ENCODE data around the gene KIF26B.

Gene KIF26B

DNA sequence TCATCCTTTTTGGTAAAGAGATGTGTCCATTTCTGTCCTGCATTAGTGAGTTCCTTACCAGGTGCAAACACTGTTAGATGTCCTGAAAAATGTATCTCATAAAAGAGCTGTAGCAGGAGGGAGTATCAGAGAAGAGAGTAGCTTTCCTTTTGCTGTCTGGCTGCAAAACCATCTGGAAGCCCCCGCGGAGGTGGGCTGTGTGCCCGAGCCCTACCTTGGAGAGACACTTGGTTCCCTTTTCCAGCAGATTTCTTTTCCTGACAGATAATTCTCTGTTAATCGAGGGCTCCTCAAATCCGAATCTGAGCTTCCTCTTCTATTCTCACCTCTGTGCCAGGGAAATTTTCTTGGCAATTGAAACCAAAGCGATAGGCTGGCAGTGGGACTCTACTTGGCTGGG lies 53.0 kb downstream of the KIF26B start:
- DNase-seq (ENCODE audit: low read depth in 2 of 2) = no peak

DNA sequence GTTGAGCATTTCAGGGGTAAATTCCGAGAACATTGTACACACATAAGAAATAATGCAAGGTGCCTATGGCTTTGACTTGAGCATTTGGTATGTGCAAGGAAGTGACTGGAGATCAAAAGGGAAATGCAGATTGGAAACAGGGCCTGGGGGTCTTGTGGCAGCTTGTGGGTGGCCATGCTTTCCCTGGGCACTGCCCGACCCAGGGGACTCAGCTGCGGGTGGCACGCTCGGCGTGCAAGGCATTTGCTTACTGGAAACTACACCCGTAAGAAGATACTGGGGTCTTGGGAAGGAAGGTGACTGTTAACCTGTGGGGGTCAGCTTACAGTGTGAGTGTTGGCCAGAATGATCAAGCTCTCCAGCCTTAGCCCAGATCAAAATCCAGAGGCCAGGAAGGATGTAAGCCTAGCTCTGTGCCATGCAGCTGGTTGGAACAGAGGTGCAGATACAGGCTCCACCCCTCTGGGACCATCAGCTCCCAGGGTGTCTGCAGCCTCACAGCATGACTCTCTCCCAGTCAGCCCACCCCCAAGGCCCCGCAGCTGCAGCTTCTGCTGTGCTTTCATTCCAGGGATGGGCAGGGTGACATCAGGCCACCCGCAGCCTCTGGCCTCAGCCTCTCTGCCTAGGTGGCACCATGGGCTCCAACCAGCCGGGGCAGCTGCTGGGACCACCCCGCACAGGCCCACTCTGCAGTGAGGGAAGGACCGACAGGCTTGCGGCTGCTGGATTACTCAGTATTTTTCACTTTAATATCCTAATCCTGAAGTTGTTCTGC lies 55.1 kb downstream of the KIF26B start:
- DNase-seq (ENCODE audit: low read depth in 2 of 2) = no peak

DNA sequence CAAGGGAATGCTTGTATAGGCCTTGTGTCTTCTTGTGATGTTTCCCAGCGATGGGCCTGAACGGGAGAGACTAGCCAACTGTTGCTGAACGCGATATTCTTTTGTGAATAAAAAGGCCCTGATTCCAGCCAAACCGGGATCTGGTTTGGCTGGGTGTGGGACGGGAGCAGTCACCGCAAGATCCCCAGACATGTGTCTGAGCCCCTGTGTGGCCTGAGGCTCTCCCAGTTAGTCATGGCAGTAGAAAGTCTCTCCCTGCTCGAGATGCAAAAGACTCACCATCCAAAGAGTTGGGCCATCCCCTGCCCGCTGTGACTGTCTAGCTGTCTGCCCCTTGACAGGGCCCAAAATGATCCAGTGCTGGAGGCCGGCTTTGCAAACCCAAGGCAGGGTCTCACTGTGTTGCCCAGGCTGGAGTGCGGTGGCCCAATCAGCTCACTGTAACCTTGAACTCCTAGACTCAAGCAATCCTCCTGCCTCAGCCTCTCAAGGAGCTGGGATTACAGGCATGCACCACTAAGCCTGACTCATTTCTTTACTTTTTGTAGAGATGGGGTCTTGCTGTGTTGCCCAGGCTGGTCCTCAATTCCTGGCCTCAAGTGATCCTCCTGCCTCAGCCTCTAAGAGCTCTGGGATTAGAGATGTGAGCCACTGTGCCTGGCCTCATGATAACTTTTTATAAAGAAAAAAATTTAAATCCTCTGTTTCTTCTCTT lies 56.4 kb downstream of the KIF26B start:
- no peak for DNase-seq (ENCODE audit: low read depth in 2 of 2)

DNA sequence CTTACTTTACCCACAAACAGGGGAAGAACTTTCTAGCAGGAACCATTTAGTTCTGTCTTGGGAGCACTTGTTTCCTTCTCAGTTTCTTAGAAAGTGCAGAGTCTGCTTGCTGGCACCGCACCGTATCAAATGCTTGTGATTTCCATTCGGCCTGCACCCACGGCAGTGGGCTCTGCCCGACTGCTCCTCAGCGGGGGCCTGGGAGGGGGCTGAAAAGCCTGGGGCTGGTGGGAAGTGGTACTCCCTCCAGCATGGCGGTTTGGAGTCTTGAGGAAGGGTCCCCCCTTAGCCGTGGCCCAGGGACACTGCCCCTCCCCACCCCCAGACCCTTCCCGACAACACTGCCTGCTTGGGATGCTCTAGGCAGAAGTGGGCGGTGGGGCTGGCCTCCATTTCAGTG lies 57.0 kb downstream of the KIF26B start:
- no peak for DNase-seq (ENCODE audit: low read depth in 2 of 2)

DNA sequence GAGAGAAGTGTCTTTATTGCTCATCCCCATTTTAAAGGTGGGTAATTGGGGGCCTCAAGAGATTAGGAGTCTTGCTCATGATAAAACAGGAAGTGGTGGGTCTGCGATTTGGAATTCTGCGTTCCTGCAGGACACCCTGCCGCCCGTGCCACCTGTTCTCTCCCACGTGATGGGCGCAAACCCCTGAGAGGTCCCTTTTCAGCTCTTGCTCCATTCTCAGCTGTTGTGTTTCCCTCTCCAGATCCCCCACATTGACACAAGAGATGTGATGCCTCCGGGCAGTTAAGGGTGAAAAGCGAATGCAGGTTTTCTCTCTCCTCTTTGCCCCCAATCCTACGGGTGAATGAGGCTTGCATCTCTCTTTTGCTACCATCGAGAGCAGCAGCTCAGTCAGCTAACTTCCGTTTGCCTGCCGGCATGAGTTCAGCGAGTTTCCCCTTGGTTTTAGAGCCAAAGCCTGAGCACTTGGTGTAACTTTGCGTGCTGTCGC lies 57.5 kb downstream of the KIF26B start:
- no peak for DNase-seq (ENCODE audit: low read depth in 2 of 2)

DNA sequence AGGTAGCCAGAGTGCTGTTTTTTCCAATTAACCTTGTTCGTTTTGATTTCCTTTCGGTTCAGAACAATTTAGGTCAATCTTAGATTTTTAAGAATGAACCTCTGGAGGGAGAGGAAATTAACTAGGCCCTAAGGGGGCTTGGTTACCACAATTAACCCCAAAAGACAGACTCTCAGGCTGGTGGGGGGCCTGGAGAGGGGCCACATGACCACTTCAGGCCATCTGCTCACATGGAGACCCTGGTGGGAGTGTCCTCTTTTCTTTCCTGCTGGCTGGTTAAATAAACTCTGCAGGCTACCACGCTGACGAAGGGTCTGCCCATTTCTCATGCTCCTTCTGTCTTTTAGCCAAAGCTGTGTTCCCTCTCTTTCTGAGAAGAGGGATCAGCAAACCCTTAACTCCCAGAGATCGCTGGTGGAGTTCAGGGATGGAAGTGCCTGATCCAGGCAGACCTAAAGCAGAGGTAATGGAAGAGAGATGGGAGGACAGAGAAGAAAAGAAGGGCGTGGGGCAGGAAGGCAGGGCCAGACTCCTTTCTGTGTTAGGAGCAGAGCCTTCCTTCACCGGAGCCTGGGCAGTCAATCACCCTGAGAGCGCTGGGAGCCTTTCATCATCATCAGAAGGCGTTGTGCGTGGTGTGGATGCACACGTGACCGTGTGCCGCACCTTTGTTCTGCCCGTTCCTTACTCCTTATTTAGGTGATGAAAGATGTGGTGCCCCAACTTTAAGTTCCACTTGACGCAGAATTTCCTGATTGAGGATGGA lies 58.5 kb downstream of the KIF26B start:
- no peak for DNase-seq (ENCODE audit: low read depth in 2 of 2)

DNA sequence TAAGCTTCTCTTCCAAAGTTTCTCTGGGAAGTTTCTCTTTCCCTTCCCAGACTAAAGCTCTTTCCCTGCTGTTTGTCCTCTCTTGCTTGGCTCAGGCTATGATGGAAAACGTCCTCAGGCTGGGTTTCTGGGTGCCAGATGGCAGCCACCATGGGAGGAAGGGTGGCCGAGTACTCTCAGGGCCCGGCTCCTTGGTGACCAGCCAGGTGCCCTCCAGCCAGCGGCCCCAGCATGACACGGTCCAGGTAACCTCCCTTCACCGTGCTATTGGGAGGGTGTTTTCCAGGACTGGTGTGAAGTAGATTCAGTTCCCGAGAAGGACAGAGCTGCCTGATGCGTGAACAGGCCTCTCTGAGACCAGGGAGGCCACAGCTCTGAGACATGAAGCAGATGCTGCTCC lies 60.3 kb downstream of the KIF26B start:
- DNase-seq (ENCODE audit: low read depth in 2 of 2) = no peak

DNA sequence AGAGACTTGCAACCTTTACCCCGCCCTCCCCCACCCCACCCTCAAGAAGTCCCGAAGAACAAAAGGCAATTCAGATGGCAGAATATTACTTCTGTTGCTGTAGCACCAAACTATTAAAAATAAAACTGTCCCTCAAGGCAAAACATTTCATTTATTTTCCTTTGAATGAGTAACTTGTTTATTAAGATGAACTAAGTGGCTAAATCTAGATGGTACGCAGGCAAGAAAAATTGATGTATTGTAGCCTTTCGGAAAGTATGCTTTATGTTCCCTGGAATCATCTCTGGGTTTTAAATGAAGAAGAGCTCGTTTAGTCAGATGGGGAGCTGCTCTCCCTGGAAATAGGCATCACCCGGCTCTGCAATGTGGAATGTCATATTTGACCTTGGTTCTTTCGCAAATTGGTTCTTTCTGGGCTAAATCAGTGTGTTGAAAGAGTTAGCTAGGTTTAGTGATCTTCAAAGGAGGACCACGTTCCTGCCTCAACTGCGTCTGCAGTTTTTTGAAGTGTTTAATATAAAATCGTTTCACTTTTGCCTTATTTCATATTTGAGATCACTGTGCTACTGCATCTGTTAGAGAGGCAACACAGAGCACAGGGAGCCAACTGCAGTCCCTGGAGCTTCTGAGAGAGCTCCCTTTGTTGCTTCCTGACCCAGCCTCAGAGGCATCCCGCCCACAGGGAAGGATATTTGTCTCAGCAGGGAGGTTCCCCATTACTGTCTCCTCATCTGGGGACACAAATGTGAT lies 61.8 kb downstream of the KIF26B start:
- no peak for DNase-seq (ENCODE audit: low read depth in 2 of 2)

DNA sequence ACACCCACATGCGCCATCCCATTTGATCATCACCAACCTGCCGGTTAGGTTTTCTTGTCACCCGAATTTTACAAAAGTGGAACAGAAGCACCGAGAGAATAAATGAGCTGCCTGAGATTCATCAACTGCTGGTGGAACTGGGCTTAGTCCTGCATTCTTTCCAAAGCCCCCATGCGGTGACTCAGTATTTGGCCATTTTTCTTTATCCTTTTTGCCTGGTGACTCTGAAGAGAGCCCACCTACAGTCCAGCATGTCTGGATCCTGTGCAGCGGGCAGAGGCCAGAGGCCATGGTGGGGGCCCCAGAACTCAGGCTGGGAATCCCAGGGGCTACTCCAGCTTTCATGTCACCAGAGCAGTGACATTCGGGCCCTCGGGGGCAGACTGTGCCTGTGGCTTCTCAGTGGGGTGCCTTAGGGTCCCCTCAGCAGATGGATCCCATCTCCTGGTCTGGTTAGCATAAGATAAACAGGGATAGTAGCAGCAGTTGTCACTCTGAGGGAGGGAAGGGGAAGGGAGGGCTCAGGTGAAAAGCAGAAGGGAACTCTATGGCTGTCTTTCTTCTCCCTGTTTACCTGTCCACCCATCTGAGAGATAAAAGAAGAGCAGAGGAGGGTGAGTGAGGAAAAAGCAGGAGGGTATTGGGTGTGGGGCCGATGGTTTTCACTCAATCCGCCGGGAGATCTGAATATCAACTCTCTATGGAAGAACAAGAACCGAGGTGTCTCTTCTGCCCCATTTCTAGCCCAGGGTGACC lies 63.2 kb downstream of the KIF26B start:
- DNase-seq (ENCODE audit: low read depth in 2 of 2) = no peak

DNA sequence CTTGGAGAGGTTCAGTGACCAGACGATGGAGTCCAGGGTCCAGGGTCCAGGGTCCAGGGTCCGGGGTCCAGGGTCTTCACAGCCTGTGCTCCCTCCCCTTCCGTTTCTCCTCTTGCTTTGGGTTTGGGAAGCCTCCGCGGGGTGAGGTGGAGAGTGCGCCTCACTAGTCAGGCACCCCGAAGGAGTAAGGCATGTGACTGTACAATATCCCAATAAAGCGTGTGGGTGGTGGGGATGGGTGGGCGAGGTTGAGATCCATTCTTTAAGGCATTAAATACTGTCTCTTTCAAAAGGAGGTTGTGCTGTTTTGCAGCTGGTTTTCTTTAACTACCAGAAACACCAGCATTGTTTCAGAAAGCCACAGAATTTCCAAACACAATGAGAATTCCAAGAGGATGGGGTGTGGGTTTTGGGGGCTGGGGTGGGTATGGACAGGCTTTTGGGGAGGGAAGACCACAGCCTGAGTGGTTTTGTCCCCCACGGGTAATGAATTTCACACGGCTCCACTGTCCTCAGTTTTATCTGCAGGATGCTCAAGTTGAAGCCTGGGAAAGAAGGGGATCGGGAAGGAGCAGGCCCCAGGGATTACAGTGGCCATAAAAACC lies 65.7 kb downstream of the KIF26B start:
- DNase-seq (ENCODE audit: low read depth in 2 of 2) = no peak

DNA sequence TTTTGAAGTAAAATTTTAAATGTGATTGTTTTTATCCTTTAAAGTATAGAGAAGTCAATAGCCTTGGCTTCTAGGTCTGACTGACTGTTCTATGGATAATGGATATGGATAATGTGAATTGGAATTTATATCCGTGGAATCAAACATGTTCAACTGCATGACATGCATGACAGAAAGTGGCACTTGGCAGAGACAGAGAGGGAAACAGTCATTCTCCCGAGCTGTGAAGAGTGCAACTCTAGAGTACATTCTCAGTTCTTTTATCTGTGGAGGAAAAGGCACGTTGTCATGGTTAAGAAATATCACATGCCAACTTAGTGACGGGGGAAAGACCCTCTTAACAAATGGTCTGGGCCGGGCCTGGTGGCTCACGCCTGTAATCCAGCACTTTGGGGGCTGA lies 67.0 kb downstream of the KIF26B start:
- no peak for DNase-seq (ENCODE audit: low read depth in 2 of 2)

DNA sequence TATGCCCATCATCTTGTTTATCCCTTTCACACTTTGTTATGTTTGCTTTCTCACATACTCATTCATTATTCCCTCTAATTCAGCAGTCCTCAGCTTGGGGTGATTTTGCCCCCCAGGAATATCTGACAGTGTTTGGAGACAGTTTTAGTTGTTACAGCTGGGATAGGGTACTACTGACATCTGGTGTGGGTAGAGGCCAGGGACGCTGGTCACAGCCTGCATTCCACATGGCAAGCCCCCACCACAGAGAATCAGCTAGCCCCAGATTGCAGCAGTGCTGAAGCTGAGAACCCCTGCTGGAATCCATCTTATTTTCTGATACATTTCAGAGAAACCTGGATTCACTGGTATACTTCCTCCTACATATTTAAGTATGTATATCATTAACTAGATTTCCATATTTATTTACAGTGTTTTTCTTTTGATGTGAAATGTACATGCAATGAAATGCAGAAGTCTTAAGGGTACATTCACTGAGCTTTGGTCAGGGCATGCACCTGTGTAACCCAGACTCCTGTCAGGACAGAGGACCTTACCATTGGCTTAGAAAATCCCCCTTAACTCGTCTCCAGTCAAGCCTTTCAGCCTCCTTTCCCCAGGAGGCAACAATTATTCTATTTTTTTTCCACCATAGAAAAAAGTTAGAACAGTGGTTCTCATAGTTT lies 68.3 kb downstream of the KIF26B start:
- no peak for DNase-seq (ENCODE audit: low read depth in 2 of 2)

DNA sequence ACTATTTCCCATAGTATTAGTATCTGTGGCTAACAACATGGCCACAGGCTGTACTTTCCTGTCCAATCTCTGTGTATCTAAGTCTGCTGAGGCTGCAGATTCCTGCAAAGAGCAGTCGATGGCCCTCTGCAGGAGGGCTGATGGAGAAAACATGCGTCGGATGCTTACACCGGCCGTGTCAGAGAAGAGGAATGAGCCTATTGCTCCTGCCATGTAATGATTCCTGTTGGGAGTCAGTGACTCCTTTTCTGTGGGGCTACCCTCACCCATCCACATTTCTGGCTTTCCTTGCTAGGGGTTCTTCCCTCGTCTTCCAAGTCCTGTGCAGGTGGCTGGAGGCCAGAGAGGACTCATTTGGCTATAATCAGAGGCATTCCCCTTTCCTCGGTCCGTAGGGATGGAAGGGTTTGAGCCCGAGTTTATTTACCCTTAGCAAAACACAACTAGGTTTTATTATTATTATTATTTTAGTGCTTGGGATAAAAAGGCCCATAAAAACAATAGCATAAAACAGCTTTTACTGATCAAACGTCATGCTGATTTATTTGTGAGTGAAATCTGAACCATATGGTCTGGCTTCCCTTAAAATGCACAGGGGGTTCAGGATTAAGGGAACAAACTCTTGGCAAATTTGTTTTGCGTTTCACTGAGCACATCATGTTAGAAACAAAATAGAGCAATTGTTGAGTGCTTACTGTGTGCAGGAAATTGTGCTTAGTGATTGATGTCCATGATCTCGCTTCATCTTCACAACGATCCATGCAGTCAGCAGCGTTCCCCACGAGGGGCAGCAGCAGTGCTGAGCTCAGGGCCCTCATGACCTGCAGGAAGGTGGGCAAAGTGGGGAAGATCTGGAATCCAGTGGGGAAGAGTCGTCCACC lies 70.8 kb downstream of the KIF26B start:
- DNase-seq (ENCODE audit: low read depth in 2 of 2) = peak in 1 of 2 experiments; percentile 33

DNA sequence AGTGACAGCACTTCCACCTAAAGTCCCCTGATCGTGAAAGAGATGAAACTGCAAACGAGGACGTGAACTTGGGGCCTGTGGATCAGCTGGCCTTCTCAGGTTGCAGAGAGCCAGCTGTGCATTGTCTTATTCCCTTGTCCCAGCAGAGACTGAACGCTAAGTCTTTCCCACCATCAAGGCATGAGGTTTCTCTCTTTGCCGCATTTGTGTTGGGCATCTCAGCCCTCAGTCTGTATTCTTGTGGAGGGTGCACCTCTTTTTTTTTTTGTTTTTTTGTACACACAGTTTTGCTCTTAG lies 71.4 kb downstream of the KIF26B start:
- DNase-seq (ENCODE audit: low read depth in 2 of 2) = no peak

DNA sequence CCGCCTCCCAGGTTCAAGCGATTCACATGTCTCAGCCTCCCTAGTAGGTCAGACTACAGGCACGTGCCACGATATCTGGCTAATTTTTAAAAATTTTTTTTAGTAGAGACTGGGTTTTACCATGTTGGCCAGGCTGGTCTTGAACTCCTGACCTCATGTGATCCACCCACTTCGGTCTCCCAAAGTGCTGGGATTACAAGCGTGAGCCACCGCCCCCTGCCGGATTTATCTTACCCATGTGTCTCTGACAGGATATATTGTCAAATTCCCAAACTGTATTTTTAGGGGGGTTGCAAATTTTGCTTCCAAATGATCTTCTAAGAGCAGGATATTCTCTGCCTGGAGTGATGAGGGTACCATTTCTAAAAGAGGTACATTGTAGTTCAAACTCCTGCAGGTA lies 74.3 kb downstream of the KIF26B start:
- DNase-seq (ENCODE audit: low read depth in 2 of 2) = no peak

DNA sequence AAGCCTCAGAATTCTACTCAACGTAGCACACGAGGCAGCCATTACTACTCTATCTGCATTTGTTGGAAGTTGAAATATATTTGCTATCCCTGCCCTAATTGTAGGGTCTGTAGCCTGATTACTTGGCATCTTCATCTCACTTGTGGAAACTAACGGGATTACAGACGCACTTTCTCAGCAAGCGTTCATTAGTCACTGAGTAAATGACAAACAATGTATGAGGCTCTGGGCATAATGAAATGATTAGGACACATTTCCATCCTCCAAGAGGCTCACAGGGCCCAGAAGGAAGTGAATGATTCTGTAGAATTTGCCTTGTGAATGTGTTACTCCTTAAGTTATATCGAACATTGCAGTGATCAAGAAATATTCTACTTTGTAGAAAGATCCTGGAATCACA lies 78.1 kb downstream of the KIF26B start:
- peak; percentile 9 to 15 for DNase-seq (ENCODE audit: low read depth in 2 of 2)

DNA sequence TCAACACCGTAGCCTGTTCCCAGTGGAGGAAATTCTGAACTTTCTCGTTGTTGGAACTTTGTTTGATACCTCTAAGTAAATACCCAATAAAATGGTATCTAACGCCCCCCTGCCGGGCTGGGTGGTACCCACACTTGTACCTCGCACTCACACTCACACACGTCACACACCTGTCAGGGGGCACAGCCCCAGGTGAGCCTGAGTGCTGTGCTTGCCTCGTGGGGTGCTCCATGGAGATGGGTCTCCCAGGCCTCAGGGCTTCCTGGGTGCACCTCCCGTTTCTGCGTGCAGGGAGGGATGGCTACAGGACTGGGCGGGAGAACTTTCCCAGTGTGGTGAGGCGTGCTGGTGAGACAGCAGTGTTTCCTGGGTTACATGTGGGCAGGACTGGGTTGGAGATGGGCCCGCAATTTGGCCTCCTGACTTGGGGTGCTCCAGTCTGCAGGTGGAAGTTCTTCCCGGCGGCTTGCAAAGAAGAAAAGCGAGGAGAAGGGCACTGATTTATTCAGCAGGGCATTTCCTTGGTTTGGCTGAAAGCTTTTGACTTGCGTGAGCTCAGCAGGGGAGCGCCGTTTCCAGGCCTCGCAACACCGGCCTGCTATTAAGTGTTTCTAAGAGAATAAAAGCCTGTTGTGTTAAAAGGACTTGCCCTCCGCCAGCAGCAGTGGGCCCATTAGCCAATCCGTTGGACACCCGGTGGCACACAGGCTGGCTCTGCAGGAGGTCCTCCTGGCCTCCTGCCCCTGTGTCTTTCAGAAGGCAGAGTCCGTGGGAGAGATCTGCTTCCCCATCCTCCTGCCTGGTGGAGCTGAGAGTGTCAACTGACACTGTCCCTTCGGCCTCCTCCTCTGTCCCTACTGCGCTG lies 79.7 kb downstream of the KIF26B start:
- no peak for DNase-seq (ENCODE audit: low read depth in 2 of 2)

DNA sequence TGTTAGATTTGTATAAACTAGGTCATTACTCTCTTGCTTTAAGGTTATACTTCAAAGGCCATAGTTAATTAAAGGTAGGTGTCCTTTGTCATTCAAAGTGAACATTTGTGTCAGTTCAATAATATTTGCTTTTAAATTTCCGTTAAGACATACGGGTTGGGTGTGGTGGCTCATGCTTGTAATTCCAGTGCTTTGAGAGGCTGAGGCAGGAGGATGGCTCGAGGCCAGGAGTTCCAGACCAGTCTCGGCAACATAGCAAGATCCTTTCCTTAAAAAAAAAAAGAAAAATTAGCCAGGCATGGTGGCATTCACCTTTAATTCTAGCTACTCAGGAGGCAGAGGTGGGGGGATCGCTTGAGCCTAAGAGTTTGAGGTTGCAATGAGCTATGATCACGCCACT lies 80.4 kb downstream of the KIF26B start:
- DNase-seq (ENCODE audit: low read depth in 2 of 2) = no peak
